GM21515 (cell line): ENCODE results near the gene MCF2L.

Source experiments
- ATAC-seq: cut with Tn5 transposase; IDR thresholded peaks from one replicate; pipeline ENCODE4 v1.9.1; 2021; ENCODE audit not compliant: unreplicated experiment

The MCF2L gene

DNA sequence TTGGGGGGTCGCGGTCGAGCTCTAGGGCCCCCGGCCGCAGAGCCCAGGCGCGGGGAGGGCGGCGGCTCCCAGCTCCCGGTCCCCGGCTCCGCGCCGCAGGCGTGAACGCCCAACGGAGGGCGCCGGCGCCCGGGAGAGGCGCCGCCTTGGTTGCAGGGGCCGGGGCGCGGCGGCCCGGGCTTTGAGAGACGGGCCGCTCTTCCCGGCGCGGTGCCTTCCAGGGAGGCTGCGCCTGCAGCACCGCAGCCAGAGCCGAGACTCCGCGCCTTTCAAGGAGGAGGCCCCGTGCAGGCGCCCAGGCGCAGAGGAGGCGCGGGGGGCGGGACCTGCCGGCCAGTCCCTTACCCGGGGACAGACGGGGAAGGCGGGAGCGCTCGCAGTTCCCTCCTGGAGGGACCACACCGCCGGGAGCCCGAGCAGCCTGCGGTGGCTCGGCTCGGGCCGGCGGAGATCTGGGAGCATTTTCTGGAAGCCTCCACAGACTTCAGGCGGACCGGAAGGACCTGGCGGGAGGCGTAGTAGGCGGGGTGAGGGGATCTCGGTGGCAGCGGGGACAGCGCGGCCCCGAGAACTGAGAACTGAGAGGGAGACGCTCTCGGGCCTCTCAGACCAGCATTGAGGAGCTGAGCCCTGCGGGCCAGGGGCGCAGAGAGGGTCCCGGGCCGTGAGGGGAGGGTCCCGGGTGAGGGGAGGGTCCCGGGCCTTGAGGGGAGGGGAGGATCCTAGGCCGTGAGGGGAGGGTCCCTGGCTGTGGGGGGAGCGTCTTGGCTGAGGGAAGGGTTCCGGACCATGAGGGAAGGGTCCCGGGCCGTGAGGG is 25.5 kb upstream of the MCF2L start:
- ATAC-seq = peak; percentile 23

GRCh38 chr13:112947796-112948195 is 21.2 kb upstream of the MCF2L start:
- ATAC-seq = no peak

DNA sequence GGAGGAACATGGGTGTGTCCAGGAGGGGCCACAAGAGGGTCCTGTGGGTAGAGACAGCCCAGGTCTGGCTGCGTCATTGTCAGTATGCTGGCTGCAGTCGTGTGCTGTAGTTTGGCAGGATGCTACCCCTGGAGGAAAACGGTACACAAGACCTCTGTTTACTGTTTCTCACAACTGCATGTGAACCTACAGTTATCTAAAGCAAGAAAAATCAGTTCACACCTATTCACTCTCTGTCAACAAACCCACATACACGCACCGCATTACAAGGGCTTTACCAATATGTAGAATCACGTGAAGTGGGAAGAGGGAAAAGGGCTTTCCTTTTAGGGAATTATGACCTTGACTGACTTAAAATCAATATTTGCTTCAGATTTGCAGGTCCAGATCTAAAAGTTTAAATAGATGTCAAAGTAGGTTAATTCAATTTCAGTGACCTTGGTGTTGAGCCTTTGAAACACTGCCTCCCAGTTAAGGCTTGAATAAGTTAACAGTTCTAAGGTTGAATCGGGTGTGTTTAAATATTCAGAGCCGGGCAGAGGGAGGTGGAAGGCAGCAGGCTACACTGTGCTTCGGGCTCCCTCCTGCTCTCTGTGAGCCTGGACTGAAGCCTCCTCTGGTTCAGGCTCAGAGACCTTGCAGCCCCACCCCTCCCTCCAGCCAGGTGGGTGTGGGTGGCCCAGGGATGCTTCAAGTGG is 17.2 kb upstream of the MCF2L start:
- ATAC-seq = no peak

- ATAC-seq = no peak
These were observed 16.1 kb upstream of the MCF2L start for GRCh38 chr13:112952759-112953551.

GRCh38 chr13:112953591-112954487 is 15.2 kb upstream of the MCF2L start:
- no peak for ATAC-seq

- ATAC-seq = no peak
These were observed 14.3 kb upstream of the MCF2L start for GRCh38 chr13:112954488-112955270.

DNA sequence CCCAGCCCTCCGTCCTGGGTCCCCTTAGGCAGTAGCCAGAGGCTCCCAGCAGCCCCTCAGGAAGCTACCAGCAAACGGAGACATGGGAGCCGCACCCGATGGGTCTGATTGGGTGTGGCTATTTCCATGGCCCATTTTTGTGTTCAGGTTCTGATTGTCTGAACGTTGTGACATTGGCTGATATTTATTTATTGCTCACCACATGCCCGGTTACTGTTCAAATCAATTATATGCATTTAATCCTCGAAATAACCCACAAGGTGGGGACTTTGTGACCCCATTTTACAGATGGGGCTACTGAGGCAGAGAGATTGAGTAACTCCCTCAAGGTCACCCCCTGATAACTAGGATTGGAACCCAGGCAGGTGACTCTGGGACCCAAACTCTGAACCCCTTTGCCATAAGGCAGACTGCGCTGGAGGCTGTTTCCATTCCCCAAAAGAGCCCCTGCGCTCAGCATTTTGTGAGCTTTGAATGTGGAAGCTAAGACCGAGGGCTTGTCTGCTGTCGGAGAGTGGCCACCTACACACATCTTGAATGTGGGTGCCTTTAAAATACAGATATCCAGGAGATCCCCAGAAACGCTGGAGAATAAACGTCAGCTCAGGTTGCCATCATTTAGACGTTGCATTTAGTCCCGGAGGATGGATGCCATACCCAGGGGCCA is 13.6 kb upstream of the MCF2L start:
- ATAC-seq = no peak

GRCh38 chr13:112955956-112956355 is 13.1 kb upstream of the MCF2L start:
- ATAC-seq = no peak

DNA sequence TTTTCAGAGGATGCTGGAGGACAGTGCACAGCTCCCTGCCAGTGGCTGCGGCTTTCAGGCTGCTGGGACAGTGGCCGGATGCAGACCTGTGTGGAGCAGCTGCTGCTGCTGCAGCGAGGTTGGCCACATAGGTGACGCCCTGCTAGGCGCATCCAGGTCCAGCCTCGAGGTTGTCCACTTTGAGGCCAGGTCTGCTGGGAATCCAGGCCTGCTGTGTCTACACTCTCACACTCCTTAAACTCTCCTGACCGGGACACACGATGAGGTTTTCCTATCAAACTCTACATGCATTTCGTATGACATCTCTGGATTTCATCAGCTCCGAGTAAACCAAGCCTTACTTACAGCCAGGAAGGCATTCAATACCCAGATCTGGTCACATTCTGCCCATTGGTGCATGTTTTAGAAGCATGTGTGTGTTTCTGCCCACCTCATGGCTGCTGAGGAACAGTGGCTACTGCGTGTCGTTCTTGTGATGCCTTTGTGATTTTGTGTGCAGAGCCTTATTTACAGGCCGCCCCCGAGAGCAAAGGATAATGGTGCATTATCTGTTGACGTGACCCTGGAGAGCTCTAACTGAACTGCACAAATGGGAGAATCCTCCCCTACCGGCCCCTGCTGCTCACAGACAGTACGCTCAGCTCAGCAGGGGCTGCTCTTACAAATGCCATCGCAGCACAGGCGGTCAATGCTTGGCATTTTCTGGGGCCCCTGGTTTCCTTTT is 12.3 kb upstream of the MCF2L start:
- no peak for ATAC-seq

- ATAC-seq = no peak
These were observed 11.7 kb upstream of the MCF2L start for GRCh38 chr13:112957295-112957677.

DNA sequence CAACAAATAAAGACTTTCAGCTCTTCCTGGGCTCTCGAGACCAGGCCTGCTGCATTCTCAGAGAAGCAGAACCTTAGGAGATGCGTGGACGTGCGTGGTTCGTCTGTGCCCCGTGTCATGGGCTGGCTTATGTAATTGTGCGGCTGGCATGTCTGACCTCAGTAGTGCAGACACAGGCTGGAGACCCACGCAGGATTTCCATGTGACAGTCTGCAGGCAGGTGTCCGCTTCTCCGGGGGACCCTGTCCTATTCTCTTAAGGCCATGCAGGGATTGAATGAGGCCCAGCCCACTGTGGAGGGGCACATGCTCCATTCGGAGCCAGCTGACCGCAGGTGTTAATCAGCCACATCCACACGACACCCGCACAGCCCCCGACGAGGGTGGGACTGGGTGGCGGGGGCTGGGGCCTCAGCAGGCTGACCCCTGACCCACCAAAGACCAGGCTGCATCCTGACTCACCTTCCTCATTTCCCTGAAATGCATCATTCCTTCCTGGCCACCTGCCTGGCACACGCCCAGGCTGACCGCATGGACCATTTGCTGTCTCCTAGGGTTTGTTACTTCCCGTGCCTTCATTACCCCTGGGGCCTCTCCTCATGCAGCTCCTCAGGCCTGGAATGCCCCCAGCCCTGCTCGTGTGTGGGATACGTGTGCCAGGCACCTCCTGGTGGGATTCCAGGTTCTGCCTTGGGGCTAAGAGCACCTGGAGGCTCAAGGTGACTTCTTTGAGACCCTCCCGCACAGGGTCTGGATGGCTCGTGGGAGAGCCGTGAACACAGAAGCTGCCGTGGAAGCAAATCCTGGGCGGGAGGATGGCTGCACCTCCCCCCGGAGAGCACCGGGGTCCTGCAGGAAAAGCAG is 10.7 kb upstream of the MCF2L start:
- ATAC-seq = no peak

DNA sequence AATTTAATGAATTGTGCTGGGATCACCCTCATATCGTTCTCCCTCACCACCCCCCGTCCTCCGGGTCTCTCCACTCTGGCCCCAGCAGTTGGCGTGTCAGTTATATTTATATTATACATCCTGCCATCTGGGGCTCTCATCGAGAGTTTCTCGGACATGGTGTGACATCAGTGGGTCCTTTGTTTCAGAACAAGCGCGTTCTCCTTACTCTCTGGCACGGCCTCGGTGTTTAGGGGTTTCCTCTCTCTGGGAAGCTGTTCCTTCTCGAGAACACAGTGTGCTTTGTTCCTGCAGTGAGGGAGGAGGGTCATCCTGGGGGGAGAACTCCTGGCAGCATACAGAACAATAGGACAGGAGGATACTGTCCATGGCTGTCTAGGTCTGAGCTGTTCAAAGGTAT is 9.8 kb upstream of the MCF2L start:
- ATAC-seq = no peak

- no peak for ATAC-seq
These were observed 9.1 kb upstream of the MCF2L start for GRCh38 chr13:112959701-112960542.

GRCh38 chr13:112960706-112961105 is 8.3 kb upstream of the MCF2L start:
- ATAC-seq = no peak

GRCh38 chr13:112961457-112962369 is 7.3 kb upstream of the MCF2L start:
- no peak for ATAC-seq

DNA sequence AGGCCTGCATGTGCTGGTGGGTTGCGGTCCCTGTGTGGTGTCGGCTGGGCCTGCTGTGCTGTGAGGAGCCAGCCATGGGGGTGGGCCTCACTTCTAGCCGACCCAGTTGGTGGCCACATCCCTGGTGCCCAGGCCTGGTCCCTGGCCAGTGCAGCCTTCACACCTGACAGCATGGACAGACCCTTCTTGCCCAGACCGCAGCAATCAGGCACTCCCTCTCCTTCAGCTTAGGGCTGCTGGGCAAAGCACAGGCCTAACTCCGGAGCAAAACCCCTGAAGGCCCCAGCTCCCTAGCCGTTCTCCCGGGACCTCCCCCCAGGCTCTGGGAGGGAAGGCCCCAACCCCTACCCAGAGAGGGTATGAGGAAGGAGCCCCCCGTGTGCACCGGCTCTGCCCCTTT is 6.6 kb upstream of the MCF2L start:
- no peak for ATAC-seq
